Mucosa of rectum (tissue), 2 donors: ENCODE measurements around the gene DMXL2.

Source experiments
- H3K27ac ChIP-seq, 2 donors: one replicate each; pipeline ENCODE4 v1.7.0; 2013; ENCODE audit warnings: inconsistent platforms in 2 of 2, low read depth in 2 of 2, low read length in 2 of 2
- H3K27me3 ChIP-seq, 2 donors: one replicate each; pipeline ENCODE4 v1.7.0; 2013; ENCODE audit warnings: low read length in 2 of 2; ENCODE audit not compliant: control insufficient read depth in 2 of 2, insufficient read depth in 2 of 2
- H3K36me3 ChIP-seq, 2 donors: one replicate each; pipeline ENCODE4 v1.7.0; 2013; ENCODE audit warnings: low read length in 2 of 2; ENCODE audit not compliant: control insufficient read depth in 2 of 2, insufficient read depth in 2 of 2
- H3K4me1 ChIP-seq, 2 donors: one replicate each; pipeline ENCODE4 v1.7.0; 2013; ENCODE audit warnings: low read length in 2 of 2, mild to moderate bottlenecking in 1 of 2; ENCODE audit not compliant: control insufficient read depth in 2 of 2, insufficient read depth in 2 of 2
- H3K4me3 ChIP-seq, 2 donors: one replicate each; pipeline ENCODE4 v1.7.0; 2013; ENCODE audit warnings: low read length in 2 of 2
- H3K9ac ChIP-seq, 2 donors: one replicate each; pipeline ENCODE4 v1.7.0; 2013; ENCODE audit warnings: low read length in 2 of 2, low read depth in 1 of 2, mild to moderate bottlenecking in 1 of 2
- H3K9me3 ChIP-seq, 2 donors: one replicate each; pipeline ENCODE4 v1.7.0; 2013; ENCODE audit warnings: low read length in 2 of 2; ENCODE audit not compliant: control insufficient read depth in 2 of 2
- donor health status: healthy.
- donor health status: Normal muscosa, but diverticular disease.

DMXL2 gene

GRCh38 chr15:51547656-51548055 is 74.9 kb downstream of the DMXL2 start:
- Histone ChIP-seq H3K36me3 (peaks cover 0 to 5% of the 10 kb centered on the region in 2 donors), H3K4me1 (no peaks in the 10 kb centered on the region), H3K27me3 (no peaks in the 10 kb centered on the region), H3K9ac (no peak overlapping the region), H3K9me3 (no peaks in the 10 kb centered on the region), H3K27ac (no peak overlapping the region), H3K4me3 (no peak overlapping the region)

DNA sequence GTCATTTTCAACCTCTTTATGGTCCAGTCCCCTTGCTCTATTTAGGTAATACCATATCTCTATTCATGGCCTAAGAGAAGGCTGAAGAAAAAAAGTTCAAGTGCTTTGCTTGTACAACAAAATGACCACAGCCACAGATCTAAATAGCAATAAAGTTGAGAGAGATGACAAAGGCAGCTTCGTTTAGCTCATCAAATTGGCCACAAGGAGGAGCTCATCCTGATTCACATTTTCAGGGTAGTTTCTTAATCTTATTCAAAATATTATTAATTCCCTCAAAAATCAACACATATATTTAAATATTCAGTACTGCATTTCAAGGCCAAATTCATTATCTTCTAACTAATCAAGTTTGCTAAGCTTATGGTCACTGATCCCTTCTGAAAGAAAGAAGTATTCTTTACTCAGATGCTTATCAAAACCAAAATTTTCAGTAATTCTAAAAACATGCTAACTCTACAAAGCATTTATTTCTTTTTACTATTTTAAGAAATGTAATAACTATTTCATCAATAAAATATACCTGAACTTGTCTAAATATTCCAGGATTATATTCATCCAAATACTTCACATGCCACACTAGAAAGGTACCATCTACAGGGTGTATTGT is 85.5 kb downstream of the DMXL2 start:
- Histone ChIP-seq H3K9ac (no peak overlapping the region), H3K27ac (no peak overlapping the region), H3K27me3 (no peaks in the 10 kb centered on the region), H3K4me1 (no peaks in the 10 kb centered on the region), H3K9me3 (no peaks in the 10 kb centered on the region), H3K36me3 (peaks cover 4 to 5% of the 10 kb centered on the region in 2 donors), H3K4me3 (no peak overlapping the region)

GRCh38 chr15:51533672-51534398 is 88.7 kb downstream of the DMXL2 start:
- H3K4me3 ChIP-seq: no peak overlapping the region
- H3K4me1 ChIP-seq: no peaks in the 10 kb centered on the region
- no peaks in the 10 kb centered on the region for H3K27me3 ChIP-seq
- H3K36me3 ChIP-seq: peaks cover 4 to 10% of the 10 kb centered on the region in 2 donors
- H3K27ac ChIP-seq: no peak overlapping the region
- H3K9ac ChIP-seq: no peak overlapping the region
- H3K9me3 ChIP-seq: no peaks in the 10 kb centered on the region

- Histone ChIP-seq H3K4me1 (no peaks in the 10 kb centered on the region), H3K36me3 (peaks cover 6 to 10% of the 10 kb centered on the region in 2 donors), H3K9me3 (no peaks in the 10 kb centered on the region), H3K4me3 (no peak overlapping the region), H3K27ac (no peak overlapping the region), H3K9ac (no peak overlapping the region), H3K27me3 (no peaks in the 10 kb centered on the region)
Measured at GRCh38 chr15:51526955-51527354, 95.6 kb downstream of the DMXL2 start.

GRCh38 chr15:51524376-51524775 is 98.2 kb downstream of the DMXL2 start:
- Histone ChIP-seq H3K27ac (no peak overlapping the region), H3K4me3 (no peak overlapping the region), H3K27me3 (no peaks in the 10 kb centered on the region), H3K4me1 (no peaks in the 10 kb centered on the region), H3K9me3 (no peaks in the 10 kb centered on the region), H3K9ac (no peak overlapping the region), H3K36me3 (peaks cover 6% of the 10 kb centered on the region in 2 donors)

DNA sequence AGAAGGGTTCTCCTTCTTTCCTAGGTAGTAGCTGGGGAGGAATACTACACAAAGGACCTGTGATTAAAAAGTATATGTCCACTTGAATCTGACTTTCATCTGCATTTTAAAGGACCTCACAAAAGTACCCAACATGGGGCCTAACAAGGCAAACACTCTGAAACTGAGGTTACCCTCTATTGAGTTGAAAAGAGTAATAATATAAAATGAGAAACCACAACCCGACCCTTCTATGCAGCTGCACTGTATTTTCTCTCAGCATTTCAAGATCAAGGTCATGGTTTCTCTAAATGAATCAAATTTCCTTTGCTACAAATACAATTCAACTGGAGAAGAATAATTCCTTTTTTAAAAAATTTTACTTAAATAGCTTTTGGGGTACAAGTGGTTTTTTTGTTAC is 106.3 kb downstream of the DMXL2 start:
- peaks cover 0 to 3% of the 10 kb centered on the region in 2 donors for H3K36me3 ChIP-seq
- H3K27ac ChIP-seq: no peak overlapping the region
- no peak overlapping the region for H3K9ac ChIP-seq
- H3K27me3 ChIP-seq: no peaks in the 10 kb centered on the region
- H3K4me3 ChIP-seq: no peak overlapping the region
- no peaks in the 10 kb centered on the region for H3K9me3 ChIP-seq
- H3K4me1 ChIP-seq: no peaks in the 10 kb centered on the region

GRCh38 chr15:51505251-51505650 is 117.3 kb downstream of the DMXL2 start:
- Histone ChIP-seq H3K27me3 (no peaks in the 10 kb centered on the region), H3K4me3 (no peak overlapping the region), H3K4me1 (no peaks in the 10 kb centered on the region), H3K36me3 (no peaks in the 10 kb centered on the region), H3K27ac (no peak overlapping the region), H3K9me3 (no peaks in the 10 kb centered on the region), H3K9ac (no peak overlapping the region)

DNA sequence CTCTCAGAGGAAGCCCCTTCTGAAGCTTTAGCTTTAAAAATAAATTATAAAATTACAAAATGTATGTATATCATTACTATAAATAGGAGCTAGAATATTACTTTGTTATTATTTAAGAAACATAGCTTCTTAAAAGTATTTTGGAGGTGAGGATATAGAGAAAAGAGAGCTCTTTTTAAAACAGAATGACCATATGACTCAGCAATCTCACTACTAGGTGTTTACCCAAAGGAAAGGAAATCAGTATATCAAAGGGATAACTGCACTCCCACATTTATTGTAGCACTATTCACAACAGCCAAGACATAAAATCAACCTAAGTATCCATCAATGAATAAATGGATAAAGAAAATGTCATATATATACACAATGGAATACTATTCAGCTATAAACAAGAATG is 119.6 kb downstream of the DMXL2 start:
- H3K9ac ChIP-seq: no peak overlapping the region
- peaks cover 3 to 8% of the 10 kb centered on the region in 2 donors for H3K36me3 ChIP-seq
- H3K4me3 ChIP-seq: no peak overlapping the region
- no peaks in the 10 kb centered on the region for H3K9me3 ChIP-seq
- no peaks in the 10 kb centered on the region for H3K4me1 ChIP-seq
- no peak overlapping the region for H3K27ac ChIP-seq
- no peaks in the 10 kb centered on the region for H3K27me3 ChIP-seq

DNA sequence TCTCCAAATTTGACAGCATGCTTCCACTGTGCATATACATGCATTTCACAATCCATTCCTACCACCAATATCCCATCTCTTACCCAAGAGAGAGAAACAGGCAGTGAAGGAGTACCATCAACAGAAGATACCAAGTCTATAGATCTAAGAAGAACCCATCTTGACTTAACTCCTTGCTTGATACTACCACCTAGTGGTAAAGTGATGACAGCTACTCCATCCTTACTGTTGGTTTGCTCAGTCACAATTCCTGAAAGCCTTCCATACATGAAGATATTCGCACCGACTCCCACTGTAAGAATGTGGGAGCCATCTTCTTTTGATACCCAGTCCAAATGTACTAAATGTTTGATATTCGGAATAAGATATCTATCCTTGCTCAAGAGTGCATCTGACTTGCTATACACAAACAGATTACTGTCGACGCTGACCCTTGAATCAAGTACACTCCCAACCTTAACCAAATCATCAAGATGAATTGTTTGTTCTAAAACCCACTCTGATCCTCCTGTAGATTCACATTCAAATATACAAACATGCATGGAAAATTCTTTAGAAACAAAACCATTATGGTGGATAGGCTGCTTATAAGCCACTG is 123.1 kb downstream of the DMXL2 start:
- Histone ChIP-seq H3K9ac (no peak overlapping the region), H3K9me3 (no peaks in the 10 kb centered on the region), H3K4me3 (no peak overlapping the region), H3K27ac (no peak overlapping the region), H3K36me3 (peaks cover 3 to 8% of the 10 kb centered on the region in 2 donors), H3K4me1 (no peaks in the 10 kb centered on the region), H3K27me3 (no peaks in the 10 kb centered on the region)

DNA sequence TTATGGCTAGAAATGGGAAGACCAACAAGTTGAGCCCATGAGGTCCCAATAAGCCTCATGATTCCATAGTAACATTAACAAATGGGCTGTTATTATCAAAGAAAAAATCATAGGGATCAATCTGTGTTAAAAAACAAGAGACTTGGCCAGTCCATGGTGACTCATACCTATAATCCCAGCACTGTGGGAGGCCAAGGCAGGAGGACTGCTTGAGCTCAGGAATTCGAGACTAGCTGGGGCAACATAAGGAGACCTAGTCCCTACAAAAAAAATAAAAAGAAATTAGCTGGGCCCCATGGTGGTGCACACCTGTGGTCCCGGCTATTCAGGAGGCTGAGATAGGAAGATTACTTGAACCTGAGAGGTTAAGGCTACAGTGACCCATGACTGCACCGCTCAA is 124.8 kb downstream of the DMXL2 start:
- no peaks in the 10 kb centered on the region for H3K27me3 ChIP-seq
- H3K9ac ChIP-seq: no peak overlapping the region
- no peaks in the 10 kb centered on the region for H3K4me1 ChIP-seq
- H3K9me3 ChIP-seq: no peaks in the 10 kb centered on the region
- peaks cover 3 to 8% of the 10 kb centered on the region in 2 donors for H3K36me3 ChIP-seq
- H3K27ac ChIP-seq: no peak overlapping the region
- no peak overlapping the region for H3K4me3 ChIP-seq
